ENCODE data around the gene SREK1.

DNA sequence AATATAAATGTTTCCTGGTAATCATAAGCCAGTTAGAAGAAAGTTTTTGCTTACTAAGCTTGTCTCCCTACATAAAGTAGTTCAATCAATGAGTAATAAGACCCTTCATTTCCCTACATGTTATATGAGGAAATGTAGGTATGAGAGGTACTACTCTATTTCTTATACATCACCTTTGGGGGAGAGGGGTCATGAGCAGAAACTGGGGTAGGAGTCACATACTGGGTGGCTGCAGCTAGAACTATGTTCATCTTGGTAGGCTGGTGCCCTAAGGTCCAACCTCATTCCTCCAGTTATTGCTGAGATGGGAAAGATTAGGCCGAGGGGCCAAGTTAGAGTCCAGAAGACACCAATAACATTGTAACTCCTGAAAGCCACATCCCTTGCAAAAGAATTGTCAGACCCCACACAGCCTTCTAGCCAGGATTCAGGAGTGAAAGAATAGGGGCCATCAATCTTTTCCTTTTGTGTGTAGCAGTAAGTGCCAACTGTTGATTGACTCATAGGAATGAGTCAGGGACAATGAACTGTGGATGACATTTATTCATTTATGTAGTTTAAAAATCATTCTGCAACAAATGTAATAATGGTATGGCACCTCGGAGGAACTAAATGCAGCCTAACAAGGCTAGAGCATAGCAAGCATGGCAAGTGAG lies 21.6 kb upstream of the SREK1 start:
- TF ChIP-seq, protein P1, sequence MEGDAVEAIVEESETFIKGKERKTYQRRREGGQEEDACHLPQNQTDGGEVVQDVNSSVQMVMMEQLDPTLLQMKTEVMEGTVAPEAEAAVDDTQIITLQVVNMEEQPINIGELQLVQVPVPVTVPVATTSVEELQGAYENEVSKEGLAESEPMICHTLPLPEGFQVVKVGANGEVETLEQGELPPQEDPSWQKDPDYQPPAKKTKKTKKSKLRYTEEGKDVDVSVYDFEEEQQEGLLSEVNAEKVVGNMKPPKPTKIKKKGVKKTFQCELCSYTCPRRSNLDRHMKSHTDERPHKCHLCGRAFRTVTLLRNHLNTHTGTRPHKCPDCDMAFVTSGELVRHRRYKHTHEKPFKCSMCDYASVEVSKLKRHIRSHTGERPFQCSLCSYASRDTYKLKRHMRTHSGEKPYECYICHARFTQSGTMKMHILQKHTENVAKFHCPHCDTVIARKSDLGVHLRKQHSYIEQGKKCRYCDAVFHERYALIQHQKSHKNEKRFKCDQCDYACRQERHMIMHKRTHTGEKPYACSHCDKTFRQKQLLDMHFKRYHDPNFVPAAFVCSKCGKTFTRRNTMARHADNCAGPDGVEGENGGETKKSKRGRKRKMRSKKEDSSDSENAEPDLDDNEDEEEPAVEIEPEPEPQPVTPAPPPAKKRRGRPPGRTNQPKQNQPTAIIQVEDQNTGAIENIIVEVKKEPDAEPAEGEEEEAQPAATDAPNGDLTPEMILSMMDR (IDR thresholded peaks at IDR 0.05), result no peak
- TF ChIP-seq POLR2A (IDR thresholded peaks at IDR 0.05), result no peak
